Heart right ventricle (tissue), 16 donors: ENCODE results near the gene LEMD2. TPM values are rescaled to one million over a fixed set of nuclear protein-coding genes. Genes with fewer than 3 reads are reported as not detected.

Experiments
- ATAC-seq, 8 donors: fragments of 200-7000 bp; cut with Tn5 transposase; one replicate each; pipeline ENCODE4 v1.9.1; 2020; ENCODE audit warnings: mild to moderate bottlenecking in 8 of 8, moderate library complexity in 8 of 8, moderate number of reproducible peaks in 1 of 8
- DNase-seq, 2 donors: peaks; one replicate each; pipeline ENCODE4 v3.0.0-alpha.2; 2020
- H3K27ac ChIP-seq, 10 donors: fragments of 200-600 bp; sonication (generic) in 2 of 10; one replicate each; pipeline versions ENCODE4 v1.5.0 to v1.8.0; 2020 to 2022; ENCODE audit warnings: mild to moderate bottlenecking in 3 of 10
- H3K27me3 ChIP-seq, 7 donors: fragments of 200-600 bp; one replicate each; pipeline ENCODE4 v1.8.0; 2021 to 2022; ENCODE audit warnings: mild to moderate bottlenecking in 2 of 7
- H3K36me3 ChIP-seq, 9 donors: fragments of 200-600 bp; sonication (generic) in 1 of 9; one replicate each; pipeline versions ENCODE4 v1.5.0 to v1.8.0; 2020 to 2022; ENCODE audit warnings: mild to moderate bottlenecking in 2 of 9
- H3K4me1 ChIP-seq, 9 donors: fragments of 200-600 bp; sonication (generic) in 1 of 9; one replicate each; pipeline versions ENCODE4 v1.5.0 to v1.8.0; 2020 to 2022; ENCODE audit warnings: mild to moderate bottlenecking in 4 of 9
- H3K4me3 ChIP-seq, 10 donors: fragments of 200-600 bp; sonication (generic) in 2 of 10; one replicate each; pipeline versions ENCODE4 v1.5.0 to v1.8.0; 2020 to 2022; ENCODE audit warnings: mild to moderate bottlenecking in 7 of 10, moderate library complexity in 2 of 10
- H3K9me3 ChIP-seq, 11 donors: fragments of 200-600 bp in 10 of 11; sonication (generic) in 2 of 11; one replicate each; pipeline versions ENCODE4 v1.5.0 to v1.8.0; 2013 to 2022; ENCODE audit warnings: mild to moderate bottlenecking in 2 of 11, control low read depth in 1 of 11, moderate library complexity in 1 of 11
- CTCF ChIP-seq, 9 donors: fragments of 200-600 bp; sonication (generic) in 2 of 9; IDR thresholded peaks; one replicate each; pipeline versions ENCODE4 v1.5.0 to v1.8.0; 2021 to 2022; ENCODE audit warnings: antibody characterized with exemption in 9 of 9, mild to moderate bottlenecking in 5 of 9, moderate library complexity in 1 of 9
- WGBS, 2 donors: extraction: QIAGEN DNeasy Blood & Tissue Kit; methylation state at CpG; one replicate each; pipeline ENCODE4 v1.1.7; 2013; ENCODE audit warnings: inconsistent platforms in 1 of 2; 5-methylcytosine and 5-hydroxymethylcytosine counted together
- intact Hi-C, 10 donors: fragments of 100-400 bp; cut with DNase I; formaldehyde crosslinking; loops; one replicate each; pipeline versions ENCODE4 v1.11.1 to v1.14.2; 2022
- polyA plus RNA-seq, 2 donors: library from polyadenylated mRNA; stranded (reverse); fragments of 200-250 nt; gene quantifications; one replicate each; pipeline ENCODE4 v1.2.3, GENCODE V29; 2013
- total RNA-seq, 10 donors: library from RNA; stranded (reverse); fragmentation: NEBNext Ultra II Directional in 3 of 10; extraction: Animal tissue kit (Norgen Biotek cat#: 25700) in 3 of 10; gene quantifications; one replicate each; pipeline versions ENCODE4 v1.2.1 to v1.2.4, GENCODE V29; 2021 to 2023
- donor health status: Arrhythmogenic right ventricular cardiomyopathy.
- donor health status: ischemic (EF 13 %, LVEDD 7.1; RV severe dilation, severe dysfunction).
- donor health status: healthy with polysubstance abuse.
- donor health status: DM: no; HTN: yes; CAD: no.
- donor health status: DM: no; HTN: no; CAD: no.
- donor health status: ischemic (EF 25% LVEDD 6.9; RV normal size, moderate dysfunction).
- donor health status: ischemic (EF 25% LVEDD 5.7; RV mildly dilated, moderate dysfunction).
- donor health status: healthy.
- donor health status: DM: yes; HTN: yes; CAD: no.
- donor health status: Ischemic cardiomyopathy.
- donor health status: ischemic (EF 35%, LVEDD 5.7; RV mildly dilated, moderate dysfunction).
- donor health status: nonischemic (EF 11% LVEDD 7.7; RV severe dilation, severe dysfunction).
- donor health status: DM: yes; HTN: yes; CAD: no.
- donor health status: PGD.
- donor health status: ischemic (EF 29% LVEDD 5.4; RV normal size, mild dysfunction).
- donor health status: nonischemic (EF 23%, LVEDD 6.1; RV moderate dilation, normal function).

The LEMD2 gene
- total and polyA plus RNA-seq, 12 donors, result 18.5 to 45.9 (median 27.0) TPM

- no peak for TF ChIP-seq CTCF (IDR thresholded peaks at IDR 0.05)
- peaks cover 0 to 9% (median 0%) of the 10 kb centered on the region in 9 donors for H3K4me1 ChIP-seq
- H3K27me3 ChIP-seq, result peaks cover 0 to 44% (median 23%) of the 10 kb centered on the region in 7 donors
- ATAC-seq, result no peak
- no peaks in the 10 kb centered on the region for H3K36me3 ChIP-seq
- no peak overlapping the region for H3K27ac ChIP-seq
- intact Hi-C loops, result no loop called here
- no peak for DNase-seq
- H3K9me3 ChIP-seq, result no peaks in the 10 kb centered on the region
- no peak overlapping the region for H3K4me3 ChIP-seq
- whole genome bisulfite sequencing, 2 donors, result 60 to 61% methylated on average over 10 of the region's 10 CpGs
Observed at GRCh38 chr6:33820243-33820642, 31.3 kb upstream of the LEMD2 start.

DNA sequence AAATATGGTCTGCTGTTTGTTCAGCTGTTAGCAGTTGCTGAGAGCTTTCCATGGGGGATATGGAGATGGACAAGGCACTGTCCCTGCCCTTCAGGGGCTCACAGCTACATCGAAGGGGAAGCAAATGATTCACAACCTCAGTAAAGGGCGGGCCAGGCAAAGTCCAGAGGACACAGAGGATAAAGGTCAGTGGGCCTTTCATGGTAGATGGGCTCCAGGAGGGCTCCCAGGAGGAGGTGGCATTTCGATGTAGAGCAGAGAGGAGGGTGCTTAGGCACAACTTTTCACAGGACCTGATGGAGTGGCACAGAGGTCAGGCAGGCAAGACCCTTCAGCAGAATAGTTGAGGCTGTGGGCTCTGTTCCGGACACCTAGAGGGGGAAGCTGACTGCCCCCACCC is 30.1 kb upstream of the LEMD2 start:
- Histone ChIP-seq H3K9me3 (no peaks in the 10 kb centered on the region), H3K36me3 (no peaks in the 10 kb centered on the region), H3K27ac (no peak overlapping the region), H3K4me3 (no peak overlapping the region), H3K4me1 (peaks cover 0 to under 1% (median 0%) of the 10 kb centered on the region in 9 donors), H3K27me3 (peaks cover 0 to 53% (median 33%) of the 10 kb centered on the region in 7 donors)
- 69 to 71% methylated on average over 4 of the region's 4 CpGs for WGBS, 2 donors
- ATAC-seq (no peak), DNase-seq (no peak)
- no peak for TF ChIP-seq CTCF (IDR thresholded peaks at IDR 0.05)
- intact Hi-C loops, result no loop called here

DNA sequence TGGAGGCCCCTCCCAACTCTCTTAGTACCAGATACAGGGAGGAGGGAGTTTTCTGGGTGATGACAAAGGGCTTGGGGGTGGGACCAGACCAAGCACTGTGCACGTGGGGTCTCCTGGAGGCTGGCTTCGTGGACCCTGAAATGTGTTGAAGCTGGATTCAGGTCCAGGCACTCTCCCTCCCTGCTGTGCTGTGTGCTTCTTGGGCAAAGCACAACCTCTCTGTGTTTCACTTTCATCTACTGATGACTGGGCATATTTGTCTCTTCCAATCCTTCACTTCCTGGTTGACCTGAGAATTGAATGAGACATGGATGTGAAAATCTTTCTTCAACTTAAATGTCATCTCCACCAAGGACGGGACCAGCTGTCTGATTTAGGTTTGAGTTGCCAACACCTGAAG is 29.4 kb upstream of the LEMD2 start:
- Histone ChIP-seq H3K9me3 (no peaks in the 10 kb centered on the region), H3K27me3 (peaks cover 4 to 56% (median 40%) of the 10 kb centered on the region in 7 donors), H3K36me3 (no peaks in the 10 kb centered on the region), H3K4me1 (no peaks in the 10 kb centered on the region), H3K27ac (no peak overlapping the region), H3K4me3 (no peak overlapping the region)
- DNase-seq (no peak), ATAC-seq (no peak)
- intact Hi-C loops, result no loop called here
- 53 to 71% methylated on average over 3 of the region's 3 CpGs for WGBS, 2 donors
- no peak for TF ChIP-seq CTCF (IDR thresholded peaks at IDR 0.05)

DNA sequence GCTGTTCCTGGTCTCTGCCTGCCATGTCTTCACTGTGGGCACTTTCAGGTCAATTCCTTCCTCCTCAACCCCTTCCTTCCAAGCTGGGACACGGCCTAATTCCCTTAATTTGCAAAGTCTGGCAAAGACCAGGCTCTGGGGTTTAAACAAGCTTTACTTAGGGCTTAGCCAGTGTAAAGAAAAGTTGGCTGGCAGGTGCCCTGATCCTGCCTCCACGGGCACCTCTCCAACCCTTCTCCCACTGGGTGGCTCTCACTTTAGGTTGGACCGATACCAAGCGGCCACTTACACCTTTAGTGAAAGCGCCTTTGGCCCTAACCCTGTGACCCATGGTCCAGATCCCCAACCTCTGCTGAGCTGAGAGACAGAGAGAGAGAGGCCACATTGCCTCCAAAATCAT is 28.6 kb upstream of the LEMD2 start:
- no peaks in the 10 kb centered on the region for H3K4me1 ChIP-seq
- DNase-seq (no peak), ATAC-seq (no peak)
- H3K27me3 ChIP-seq, result peaks cover 4 to 58% (median 42%) of the 10 kb centered on the region in 7 donors
- no peaks in the 10 kb centered on the region for H3K9me3 ChIP-seq
- 78 to 79% methylated on average over 5 of the region's 5 CpGs for whole genome bisulfite sequencing, 2 donors
- TF ChIP-seq CTCF (IDR thresholded peaks at IDR 0.05), result no peak
- no peak overlapping the region for H3K4me3 ChIP-seq
- intact Hi-C loops, result no loop called here
- H3K36me3 ChIP-seq, result no peaks in the 10 kb centered on the region
- H3K27ac ChIP-seq, result no peak overlapping the region
